Stomach smooth muscle (tissue), 2 donors: ENCODE measurements around the gene NRXN3.

Source experiments
- H3K27ac ChIP-seq: one replicate; pipeline ENCODE4 v1.7.0; 2013; ENCODE audit warnings: mild to moderate bottlenecking, low read length, inconsistent platforms
- H3K27me3 ChIP-seq, 2 donors: one replicate each; pipeline ENCODE4 v1.7.0; 2013; ENCODE audit warnings: low read length in 2 of 2; ENCODE audit not compliant: insufficient read depth in 2 of 2, control insufficient read depth in 1 of 2
- H3K36me3 ChIP-seq, 2 donors: one replicate each; pipeline ENCODE4 v1.7.0; 2013; ENCODE audit warnings: low read length in 2 of 2; ENCODE audit not compliant: control insufficient read depth in 2 of 2, insufficient read depth in 2 of 2
- H3K4me1 ChIP-seq: one replicate; pipeline ENCODE4 v1.7.0; 2013; ENCODE audit warnings: low read length; ENCODE audit not compliant: control insufficient read depth, insufficient read depth
- H3K4me3 ChIP-seq, 2 donors: one replicate each; pipeline ENCODE4 v1.7.0; 2013; ENCODE audit warnings: low read length in 2 of 2
- H3K9ac ChIP-seq, 2 donors: one replicate each; pipeline ENCODE4 v1.7.0; 2013; ENCODE audit warnings: low read length in 2 of 2, mild to moderate bottlenecking in 1 of 2
- H3K9me3 ChIP-seq, 2 donors: one replicate each; pipeline ENCODE4 v1.7.0; 2013; ENCODE audit warnings: low read length in 2 of 2; ENCODE audit not compliant: control insufficient read depth in 2 of 2
- donor health status: healthy.
- donor health status: Pancreatic carcinoma.

Gene NRXN3

GRCh38 chr14:78142998-78143397 lies 27.2 kb upstream of the NRXN3 start:
- Histone ChIP-seq H3K4me1 (no peaks in the 10 kb centered on the region), H3K36me3 (no peaks in the 10 kb centered on the region), H3K9me3 (no peaks in the 10 kb centered on the region), H3K27ac (no peak overlapping the region), H3K4me3 (no peak overlapping the region), H3K9ac (no peak overlapping the region), H3K27me3 (peaks cover 0 to 2% of the 10 kb centered on the region in 2 donors)

- H3K4me3 ChIP-seq: no peak overlapping the region
- H3K4me1 ChIP-seq: no peaks in the 10 kb centered on the region
- no peak overlapping the region for H3K9ac ChIP-seq
- H3K36me3 ChIP-seq: no peaks in the 10 kb centered on the region
- no peaks in the 10 kb centered on the region for H3K9me3 ChIP-seq
- no peak overlapping the region for H3K27ac ChIP-seq
- H3K27me3 ChIP-seq: peaks cover 2% of the 10 kb centered on the region in 2 donors
Observed at GRCh38 chr14:78143489-78144145, 26.6 kb upstream of the NRXN3 start.

- Histone ChIP-seq H3K27me3 (peaks cover 2% of the 10 kb centered on the region in 2 donors), H3K36me3 (no peaks in the 10 kb centered on the region), H3K4me1 (no peaks in the 10 kb centered on the region), H3K4me3 (no peak overlapping the region), H3K27ac (no peak overlapping the region), H3K9ac (no peak overlapping the region), H3K9me3 (no peaks in the 10 kb centered on the region)
Observed at GRCh38 chr14:78152201-78153063, 17.7 kb upstream of the NRXN3 start.

- H3K9me3 ChIP-seq: no peaks in the 10 kb centered on the region
- H3K9ac ChIP-seq: no peak overlapping the region
- H3K36me3 ChIP-seq: no peaks in the 10 kb centered on the region
- H3K4me3 ChIP-seq: no peak overlapping the region
- peaks cover 2% of the 10 kb centered on the region in 2 donors for H3K27me3 ChIP-seq
- H3K4me1 ChIP-seq: no peaks in the 10 kb centered on the region
- no peak overlapping the region for H3K27ac ChIP-seq
Observed at GRCh38 chr14:78153064-78153341, 17.2 kb upstream of the NRXN3 start.

- H3K36me3 ChIP-seq: no peaks in the 10 kb centered on the region
- H3K27ac ChIP-seq: no peak overlapping the region
- H3K4me3 ChIP-seq: no peak overlapping the region
- peaks cover 0 to 2% of the 10 kb centered on the region in 2 donors for H3K27me3 ChIP-seq
- no peak overlapping the region for H3K9ac ChIP-seq
- H3K9me3 ChIP-seq: no peaks in the 10 kb centered on the region
- no peaks in the 10 kb centered on the region for H3K4me1 ChIP-seq
Observed at GRCh38 chr14:78154827-78155226, 15.3 kb upstream of the NRXN3 start.

GRCh38 chr14:78156196-78156595 lies 14.0 kb upstream of the NRXN3 start:
- Histone ChIP-seq H3K9ac (no peak overlapping the region), H3K9me3 (no peaks in the 10 kb centered on the region), H3K4me3 (no peak overlapping the region), H3K36me3 (no peaks in the 10 kb centered on the region), H3K27me3 (no peaks in the 10 kb centered on the region), H3K4me1 (no peaks in the 10 kb centered on the region), H3K27ac (no peak overlapping the region)

- Histone ChIP-seq H3K9me3 (no peaks in the 10 kb centered on the region), H3K9ac (no peak overlapping the region), H3K4me1 (no peaks in the 10 kb centered on the region), H3K27ac (no peak overlapping the region), H3K4me3 (no peak overlapping the region), H3K36me3 (no peaks in the 10 kb centered on the region), H3K27me3 (peaks cover 2 to 3% of the 10 kb centered on the region in 2 donors)
Observed at GRCh38 chr14:78157494-78158437, 12.4 kb upstream of the NRXN3 start.

- H3K27ac ChIP-seq: no peak overlapping the region
- H3K27me3 ChIP-seq: peaks cover 3 to 10% of the 10 kb centered on the region in 2 donors
- no peaks in the 10 kb centered on the region for H3K9me3 ChIP-seq
- H3K4me3 ChIP-seq: no peak overlapping the region
- H3K36me3 ChIP-seq: no peaks in the 10 kb centered on the region
- H3K9ac ChIP-seq: no peak overlapping the region
- no peaks in the 10 kb centered on the region for H3K4me1 ChIP-seq
Observed at GRCh38 chr14:78162202-78162601, 8.0 kb upstream of the NRXN3 start.

GRCh38 chr14:78164226-78164853 lies 5.8 kb upstream of the NRXN3 start:
- Histone ChIP-seq H3K36me3 (no peaks in the 10 kb centered on the region), H3K9me3 (no peaks in the 10 kb centered on the region), H3K4me1 (no peaks in the 10 kb centered on the region), H3K4me3 (no peak overlapping the region), H3K27me3 (peaks cover 7 to 13% of the 10 kb centered on the region in 2 donors), H3K27ac (no peak overlapping the region), H3K9ac (no peak overlapping the region)

- Histone ChIP-seq H3K4me1 (no peaks in the 10 kb centered on the region), H3K36me3 (no peaks in the 10 kb centered on the region), H3K9me3 (no peaks in the 10 kb centered on the region), H3K9ac (no peak overlapping the region), H3K27ac (no peak overlapping the region), H3K27me3 (peaks cover 7 to 9% of the 10 kb centered on the region in 2 donors), H3K4me3 (no peak overlapping the region)
Observed at GRCh38 chr14:78172428-78172827, 2.3 kb downstream of the NRXN3 start.
